HS-5 (cell line): ENCODE data around the gene SCN8A.
"Not testable (repeated sequence)": the region's sequence is repeated elsewhere in the genome, so short reads cannot be mapped to it uniquely, and the experiment has no call there.

Experiments used
- DNase-seq: peaks from one replicate; pipeline ENCODE4 v3.0.0-alpha.2; 2012; ENCODE audit warnings: low read depth

Gene SCN8A

GRCh38 chr12:51622564-51622963 lies 31.5 kb downstream of the SCN8A start:
- DNase-seq = no peak

- DNase-seq = no peak
Measured at GRCh38 chr12:51625370-51625769, 34.3 kb downstream of the SCN8A start.

GRCh38 chr12:51626115-51626514 lies 35.1 kb downstream of the SCN8A start:
- no peak for DNase-seq

- DNase-seq = no peak
Measured at GRCh38 chr12:51626629-51627028, 35.6 kb downstream of the SCN8A start.

GRCh38 chr12:51630256-51630880 lies 39.3 kb downstream of the SCN8A start:
- no peak for DNase-seq

GRCh38 chr12:51630986-51631385 lies 40.0 kb downstream of the SCN8A start:
- no peak for DNase-seq

GRCh38 chr12:51631591-51631990 lies 40.6 kb downstream of the SCN8A start:
- no peak for DNase-seq

- DNase-seq = no peak
Measured at GRCh38 chr12:51632623-51633022, 41.6 kb downstream of the SCN8A start.

- DNase-seq = no peak
Measured at GRCh38 chr12:51635346-51635745, 44.3 kb downstream of the SCN8A start.

GRCh38 chr12:51636581-51636980 lies 45.5 kb downstream of the SCN8A start:
- DNase-seq = peak; percentile 60

GRCh38 chr12:51636986-51637385 lies 46.0 kb downstream of the SCN8A start:
- DNase-seq = no peak

- DNase-seq = no peak
Measured at GRCh38 chr12:51639361-51639760, 48.3 kb downstream of the SCN8A start.

- DNase-seq = no peak
Measured at GRCh38 chr12:51642286-51642685, 51.3 kb downstream of the SCN8A start.

- DNase-seq = no peak
Measured at GRCh38 chr12:51643951-51644350, 52.9 kb downstream of the SCN8A start.

- not testable (repeated sequence) for DNase-seq
Measured at GRCh38 chr12:51644691-51645090, 53.7 kb downstream of the SCN8A start.

- no peak for DNase-seq
Measured at GRCh38 chr12:51645961-51646360, 54.9 kb downstream of the SCN8A start.

- no peak for DNase-seq
Measured at GRCh38 chr12:51647647-51648046, 56.6 kb downstream of the SCN8A start.

GRCh38 chr12:51653431-51653830 lies 62.4 kb downstream of the SCN8A start:
- no peak for DNase-seq

GRCh38 chr12:51661199-51661598 lies 70.2 kb downstream of the SCN8A start:
- no peak for DNase-seq

- no peak for DNase-seq
Measured at GRCh38 chr12:51661836-51662235, 70.8 kb downstream of the SCN8A start.

GRCh38 chr12:51662728-51663154 lies 71.7 kb downstream of the SCN8A start:
- DNase-seq = no peak

GRCh38 chr12:51663390-51663789 lies 72.4 kb downstream of the SCN8A start:
- DNase-seq = no peak

GRCh38 chr12:51666696-51667095 lies 75.7 kb downstream of the SCN8A start:
- no peak for DNase-seq

GRCh38 chr12:51667269-51667668 lies 76.2 kb downstream of the SCN8A start:
- no peak for DNase-seq

GRCh38 chr12:51669271-51669670 lies 78.2 kb downstream of the SCN8A start:
- DNase-seq = no peak
